ENCODE results near the gene SIGLEC1.

- no peak for TF ChIP-seq CTCF (IDR thresholded peaks at IDR 0.05; ENCODE audit: insufficient read depth, low read depth, low read length)
- TF ChIP-seq EZH2 (IDR thresholded peaks at IDR 0.05; ENCODE audit: insufficient read depth, low read length), result no peak
Observed at GRCh38 chr20:3760655-3761348, 48.4 kb upstream of the SIGLEC1 start.

Measured in astrocyte (in vitro differentiated cells and primary cell).